GM21367 (cell line): ENCODE data around the gene ACAT1.
"Not testable (repeated sequence)": the region's sequence is repeated elsewhere in the genome, so short reads cannot be mapped to it uniquely, and the experiment has no call there.

Source experiments
- ATAC-seq: cut with Tn5 transposase; IDR thresholded peaks from one replicate; pipeline ENCODE4 v1.9.1; 2021; ENCODE audit not compliant: unreplicated experiment

The ACAT1 gene

GRCh38 chr11:108121274-108122155, at the start of gene ACAT1:
Gene ACAT1 (plus strand): TSS chr11:108121567. CDS start chr11:108121607, 40 bp downstream.
- ATAC-seq, result peak; percentile 92

GRCh38 chr11:108084811-108085210, 36.6 kb upstream of the ACAT1 start:
- no peak for ATAC-seq

- ATAC-seq, result no peak
Measured at GRCh38 chr11:108085672-108086071, 35.7 kb upstream of the ACAT1 start.

GRCh38 chr11:108092134-108092533, 29.2 kb upstream of the ACAT1 start:
- no peak for ATAC-seq

- no peak for ATAC-seq
Measured at GRCh38 chr11:108093128-108093904, 28.1 kb upstream of the ACAT1 start.

- no peak for ATAC-seq
Measured at GRCh38 chr11:108097179-108097578, 24.2 kb upstream of the ACAT1 start.

GRCh38 chr11:108101090-108101775, 20.1 kb upstream of the ACAT1 start:
- no peak for ATAC-seq

GRCh38 chr11:108111126-108111525, 10.2 kb upstream of the ACAT1 start:
- ATAC-seq, result no peak

GRCh38 chr11:108112057-108112456, 9.3 kb upstream of the ACAT1 start:
- ATAC-seq, result no peak

- ATAC-seq, result no peak
Measured at GRCh38 chr11:108115500-108116140, 5.7 kb upstream of the ACAT1 start.

GRCh38 chr11:108117746-108118371, 3.5 kb upstream of the ACAT1 start:
- no peak for ATAC-seq

- ATAC-seq, result not testable (repeated sequence)
Measured at GRCh38 chr11:108120936-108121273, 462 bp upstream of the ACAT1 start.

- ATAC-seq, result no peak
Measured at GRCh38 chr11:108122166-108122628, 830 bp downstream of the ACAT1 start.

- ATAC-seq, result no peak
Measured at GRCh38 chr11:108125096-108125495, 3.7 kb downstream of the ACAT1 start.

GRCh38 chr11:108128772-108129171, 7.4 kb downstream of the ACAT1 start:
- no peak for ATAC-seq

- no peak for ATAC-seq
Measured at GRCh38 chr11:108131993-108132392, 10.6 kb downstream of the ACAT1 start.

- not testable (repeated sequence) for ATAC-seq
Measured at GRCh38 chr11:108132993-108133538, 11.7 kb downstream of the ACAT1 start.

GRCh38 chr11:108135845-108136544, 14.6 kb downstream of the ACAT1 start:
- ATAC-seq, result peak; percentile 52

- no peak for ATAC-seq
Measured at GRCh38 chr11:108137212-108137611, 15.8 kb downstream of the ACAT1 start.

- ATAC-seq, result no peak
Measured at GRCh38 chr11:108142304-108142703, 20.9 kb downstream of the ACAT1 start.
